Loucy (cell line): Measurements from ENCODE around the gene MUC20.

Experiments used
- H2AFZ ChIP-seq: fragments of 200-600 bp; sonication (generic); 2 replicates; pipeline ENCODE4 v1.6.0; 2016; ENCODE audit warnings: antibody characterized with exemption, mild to moderate bottlenecking, low read length, moderate library complexity
- H3F3A ChIP-seq: fragments of 200-600 bp; 2 replicates; pipeline ENCODE4 v1.6.0; 2016; ENCODE audit warnings: antibody characterized with exemption, low read depth, mild to moderate bottlenecking
- H3K27me3 ChIP-seq: fragments of 200-600 bp; sonication (generic); 2 replicates; pipeline ENCODE4 v1.6.1; 2014; ENCODE audit warnings: low read length, mild to moderate bottlenecking; ENCODE audit not compliant: insufficient read depth, poor library complexity, severe bottlenecking
- H3K36me3 ChIP-seq: fragments of 200-600 bp; sonication (generic); 2 replicates; pipeline ENCODE4 v1.6.1; 2016; ENCODE audit warnings: low read length; ENCODE audit not compliant: insufficient read depth
- H3K4me1 ChIP-seq: fragments of 200-600 bp; sonication (generic); 2 replicates; pipeline ENCODE4 v1.5.1; 2014; ENCODE audit warnings: low read length, mild to moderate bottlenecking; ENCODE audit not compliant: insufficient read depth, poor library complexity, severe bottlenecking
- H3K4me2 ChIP-seq: fragments of 200-600 bp; sonication (generic); 2 replicates; pipeline ENCODE4 v1.6.0; 2014; ENCODE audit warnings: antibody characterized with exemption, low read length, low read depth, mild to moderate bottlenecking; ENCODE audit not compliant: poor library complexity, severe bottlenecking
- H3K4me3 ChIP-seq: fragments of 200-600 bp; sonication (generic); 2 replicates; pipeline ENCODE4 v1.5.1; 2014; ENCODE audit warnings: low read length, mild to moderate bottlenecking, mixed read lengths; ENCODE audit not compliant: poor library complexity, severe bottlenecking
- H3K79me2 ChIP-seq: fragments of 200-600 bp; sonication (generic); 2 replicates; pipeline ENCODE4 v1.6.1; 2014; ENCODE audit warnings: low read length; ENCODE audit not compliant: insufficient read depth
- H3K9ac ChIP-seq: fragments of 200-600 bp; sonication (generic); 2 replicates; pipeline ENCODE4 v1.6.0; 2014; ENCODE audit warnings: mild to moderate bottlenecking, low read depth, low read length, moderate library complexity; ENCODE audit not compliant: poor library complexity, severe bottlenecking
- H3K9me2 ChIP-seq: fragments of 200-600 bp; sonication (generic); replicated peaks from 2 replicates; pipeline ENCODE4 v1.6.1; 2016; ENCODE audit warnings: low read depth, low read length, mixed read lengths
- H3K9me3 ChIP-seq: fragments of 200-600 bp; sonication (generic); 2 replicates; pipeline ENCODE4 v1.6.1; 2014; ENCODE audit warnings: mild to moderate bottlenecking, antibody characterized with exemption, low read length, low read depth; ENCODE audit not compliant: insufficient read depth
- H4K20me1 ChIP-seq: fragments of 200-600 bp; sonication (generic); 2 replicates; pipeline ENCODE4 v1.6.0; 2014; ENCODE audit warnings: antibody characterized with exemption, low read length, mild to moderate bottlenecking; ENCODE audit not compliant: insufficient read depth, poor library complexity, severe bottlenecking
- CTCF ChIP-seq: fragments of 200-600 bp; sonication (generic); conservative IDR thresholded peaks from 2 replicates; pipeline ENCODE4 v1.5.1; 2014; ENCODE audit warnings: mild to moderate bottlenecking, antibody characterized with exemption, low read length
- EZH2phosphoT487 ChIP-seq: fragments of 200-600 bp; IDR thresholded peaks from 2 replicates; pipeline ENCODE4 v1.6.1; 2018; ENCODE audit warnings: antibody characterized with exemption, mild to moderate bottlenecking, moderate library complexity, borderline replicate concordance

MUC20 gene

GRCh38 chr3:195715134-195715533 lies 5.6 kb upstream of the MUC20 start:
- Histone ChIP-seq H3K4me1 (no peaks in the 10 kb centered on the region), H3F3A (no peaks in the 10 kb centered on the region), H2AFZ (no peak overlapping the region)

GRCh38 chr3:195715583-195716266 lies 5.1 kb upstream of the MUC20 start:
- Histone ChIP-seq H3K4me1 (no peaks in the 10 kb centered on the region), H3F3A (no peaks in the 10 kb centered on the region)

More at GRCh38 chr3:195715134-195715533, 5.6 kb upstream of the MUC20 start:
- Histone ChIP-seq H3K9ac (no peak overlapping the region), H3K36me3 (peaks cover 6% of the 10 kb centered on the region; the same call in 1 of the 2 replicates), H3K9me2 (no peaks in the 10 kb centered on the region), H3K4me2 (no peak overlapping the region), H3K79me2 (no peaks in the 10 kb centered on the region), H3K27me3 (no peaks in the 10 kb centered on the region), H4K20me1 (no peaks in the 10 kb centered on the region), H3K4me3 (no peak overlapping the region), H3K9me3 (no peaks in the 10 kb centered on the region)
- TF ChIP-seq CTCF (no peak), EZH2phosphoT487 (no peak)

GRCh38 chr3:195717416-195717815 lies 3.4 kb upstream of the MUC20 start:
- Histone ChIP-seq H2AFZ (no peak overlapping the region), H3K9me2 (no peaks in the 10 kb centered on the region), H3F3A (no peaks in the 10 kb centered on the region), H3K4me1 (no peaks in the 10 kb centered on the region), H3K9ac (no peak overlapping the region), H3K36me3 (peaks cover 6% of the 10 kb centered on the region; the same call in 1 of the 2 replicates), H3K27me3 (no peaks in the 10 kb centered on the region), H4K20me1 (no peaks in the 10 kb centered on the region), H3K9me3 (no peaks in the 10 kb centered on the region), H3K4me2 (no peak overlapping the region), H3K4me3 (no peak overlapping the region), H3K79me2 (no peaks in the 10 kb centered on the region)
- TF ChIP-seq EZH2phosphoT487 (no peak), CTCF (no peak)

More at GRCh38 chr3:195715583-195716266, 5.1 kb upstream of the MUC20 start:
- Histone ChIP-seq H2AFZ (no peak overlapping the region), H3K9me2 (no peaks in the 10 kb centered on the region), H3K9ac (no peak overlapping the region), H3K9me3 (no peaks in the 10 kb centered on the region), H3K27me3 (no peaks in the 10 kb centered on the region), H3K36me3 (peaks cover 6% of the 10 kb centered on the region; the same call in 1 of the 2 replicates), H3K4me3 (no peak overlapping the region), H3K79me2 (no peaks in the 10 kb centered on the region), H4K20me1 (no peaks in the 10 kb centered on the region), H3K4me2 (no peak overlapping the region)
- no peak for TF ChIP-seq CTCF
- no peak for TF ChIP-seq EZH2phosphoT487
